Hepatocyte (in vitro differentiated cells): ENCODE measurements around the gene MRPS18B. TPM values are rescaled to one million over a fixed set of nuclear protein-coding genes. Genes with fewer than 3 reads are reported as not detected.

Experiments used
- DNase-seq: peaks from one replicate; pipeline ENCODE4 v3.0.0-alpha.2; 2016; ENCODE audit warnings: low spot score
- H2AFZ ChIP-seq: fragments of 200-600 bp; sonication (generic); 2 replicates; pipeline ENCODE4 v1.6.0; 2016; ENCODE audit warnings: antibody characterized with exemption, mild to moderate bottlenecking
- H3K27ac ChIP-seq: fragments of 200-600 bp; sonication (generic); 2 replicates; pipeline ENCODE4 v1.5.1; 2016; ENCODE audit warnings: mild to moderate bottlenecking
- H3K27me3 ChIP-seq: fragments of 200-600 bp; sonication (generic); 2 replicates; pipeline ENCODE4 v1.6.1; 2016
- H3K36me3 ChIP-seq: fragments of 200-600 bp; sonication (generic); replicated peaks from 2 replicates; pipeline ENCODE4 v1.5.1; 2016; ENCODE audit warnings: low read depth; ENCODE audit not compliant: insufficient read depth
- H3K4me1 ChIP-seq: fragments of 200-600 bp; sonication (generic); 2 replicates; pipeline ENCODE4 v1.5.1; 2016; ENCODE audit warnings: mild to moderate bottlenecking, moderate library complexity; ENCODE audit not compliant: insufficient read depth
- H3K4me2 ChIP-seq: fragments of 200-600 bp; sonication (generic); 2 replicates; pipeline ENCODE4 v1.6.0; 2016
- H3K4me3 ChIP-seq: fragments of 200-600 bp; sonication (generic); 2 replicates; pipeline ENCODE4 v1.5.1; 2016; ENCODE audit warnings: mild to moderate bottlenecking
- H3K79me2 ChIP-seq: fragments of 200-600 bp; sonication (generic); 2 replicates; pipeline ENCODE4 v1.6.0; 2017; ENCODE audit warnings: mild to moderate bottlenecking
- H3K9me2 ChIP-seq: fragments of 200-600 bp; sonication (generic); replicated peaks from 2 replicates; pipeline ENCODE4 v1.6.0; 2017; ENCODE audit warnings: mild to moderate bottlenecking; ENCODE audit not compliant: insufficient read depth
- H3K9me3 ChIP-seq: fragments of 200-600 bp; sonication (generic); 2 replicates; pipeline ENCODE4 v1.5.1; 2016; ENCODE audit warnings: low read depth, mild to moderate bottlenecking
- H4K20me1 ChIP-seq: fragments of 200-600 bp; sonication (generic); 2 replicates; pipeline ENCODE4 v1.6.0; 2016; ENCODE audit warnings: mild to moderate bottlenecking; ENCODE audit not compliant: insufficient read depth, poor library complexity, severe bottlenecking
- EZH2 ChIP-seq: fragments of 200-600 bp; sonication (generic); IDR thresholded peaks from 2 replicates; pipeline ENCODE4 v1.6.1; 2016; ENCODE audit warnings: antibody characterized with exemption, mild to moderate bottlenecking, borderline replicate concordance
- EZH2phosphoT487 ChIP-seq: fragments of 200-600 bp; sonication (generic); IDR thresholded peaks from one replicate; pipeline ENCODE4 v1.6.1; 2018; ENCODE audit warnings: antibody characterized with exemption, mild to moderate bottlenecking, low read depth, moderate library complexity; ENCODE audit not compliant: unreplicated experiment, severe bottlenecking
- WGBS: methylation state at CpG from one replicate; pipeline ENCODE4 v1.1.6; 2016; ENCODE audit warnings: low lambda C conversion rate; ENCODE audit errors: missing lambda C conversion rate; 5-methylcytosine and 5-hydroxymethylcytosine counted together
- polyA plus RNA-seq: library from polyadenylated mRNA; unstranded; fragments of >200 nt; fragmentation: Nextera tagmentation; extraction: Ambion mirVana; gene quantifications from 2 replicates; pipeline ENCODE4 v1.2.1, GENCODE V29; 2016
- total RNA-seq: library from RNA; depleted of rRNA; stranded (reverse); fragments of >200 nt; gene quantifications from 2 replicates; pipeline ENCODE4 v1.2.3, GENCODE V29; 2014
- TF ChIP-seq, protein P1 (sequence below): fragments of 200-600 bp; sonication (generic); IDR thresholded peaks from 2 replicates; pipeline ENCODE4 v1.5.1; 2016; ENCODE audit warnings: antibody characterized with exemption, mild to moderate bottlenecking; ENCODE audit not compliant: poor library complexity

Gene MRPS18B
- total and polyA plus RNA-seq, 2 experiments from 2014 or later, result 38.7 to 59.4 TPM

- Histone ChIP-seq H3K27me3 (no peaks in the 10 kb centered on the region), H2AFZ (peak within 1 kb of the TSS; percentile 89), H3K9me3 (no peaks in the 10 kb centered on the region), H3K9me2 (no peaks in the 10 kb centered on the region), H3K36me3 (no peaks in the 10 kb centered on the region), H3K4me3 (peak within 1 kb of the TSS; percentile 88), H3K4me2 (peak within 1 kb of the TSS; percentile 89), H3K27ac (peak within 1 kb of the TSS; percentile 95), H3K79me2 (peaks cover 50% of the 10 kb centered on the region), H4K20me1 (peaks cover 8% of the 10 kb centered on the region), H3K4me1 (peaks cover 13% of the 10 kb centered on the region)
- TF ChIP-seq, protein P1, sequence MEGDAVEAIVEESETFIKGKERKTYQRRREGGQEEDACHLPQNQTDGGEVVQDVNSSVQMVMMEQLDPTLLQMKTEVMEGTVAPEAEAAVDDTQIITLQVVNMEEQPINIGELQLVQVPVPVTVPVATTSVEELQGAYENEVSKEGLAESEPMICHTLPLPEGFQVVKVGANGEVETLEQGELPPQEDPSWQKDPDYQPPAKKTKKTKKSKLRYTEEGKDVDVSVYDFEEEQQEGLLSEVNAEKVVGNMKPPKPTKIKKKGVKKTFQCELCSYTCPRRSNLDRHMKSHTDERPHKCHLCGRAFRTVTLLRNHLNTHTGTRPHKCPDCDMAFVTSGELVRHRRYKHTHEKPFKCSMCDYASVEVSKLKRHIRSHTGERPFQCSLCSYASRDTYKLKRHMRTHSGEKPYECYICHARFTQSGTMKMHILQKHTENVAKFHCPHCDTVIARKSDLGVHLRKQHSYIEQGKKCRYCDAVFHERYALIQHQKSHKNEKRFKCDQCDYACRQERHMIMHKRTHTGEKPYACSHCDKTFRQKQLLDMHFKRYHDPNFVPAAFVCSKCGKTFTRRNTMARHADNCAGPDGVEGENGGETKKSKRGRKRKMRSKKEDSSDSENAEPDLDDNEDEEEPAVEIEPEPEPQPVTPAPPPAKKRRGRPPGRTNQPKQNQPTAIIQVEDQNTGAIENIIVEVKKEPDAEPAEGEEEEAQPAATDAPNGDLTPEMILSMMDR, result no peak
- no peak for TF ChIP-seq EZH2phosphoT487
- TF ChIP-seq EZH2, result no peak
- DNase-seq, result peak; percentile 97
- WGBS, result 20% methylated on average over 21 of the region's 37 CpGs
Observed at GRCh38 chr6:30646450-30647241, 29.0 kb downstream of the MRPS18B start, which contains the start of gene C6orf136. TSS of gene C6orf136 (plus strand) at chr6:30647133. CDS start at chr6:30647232, 99 bp downstream.

DNA sequence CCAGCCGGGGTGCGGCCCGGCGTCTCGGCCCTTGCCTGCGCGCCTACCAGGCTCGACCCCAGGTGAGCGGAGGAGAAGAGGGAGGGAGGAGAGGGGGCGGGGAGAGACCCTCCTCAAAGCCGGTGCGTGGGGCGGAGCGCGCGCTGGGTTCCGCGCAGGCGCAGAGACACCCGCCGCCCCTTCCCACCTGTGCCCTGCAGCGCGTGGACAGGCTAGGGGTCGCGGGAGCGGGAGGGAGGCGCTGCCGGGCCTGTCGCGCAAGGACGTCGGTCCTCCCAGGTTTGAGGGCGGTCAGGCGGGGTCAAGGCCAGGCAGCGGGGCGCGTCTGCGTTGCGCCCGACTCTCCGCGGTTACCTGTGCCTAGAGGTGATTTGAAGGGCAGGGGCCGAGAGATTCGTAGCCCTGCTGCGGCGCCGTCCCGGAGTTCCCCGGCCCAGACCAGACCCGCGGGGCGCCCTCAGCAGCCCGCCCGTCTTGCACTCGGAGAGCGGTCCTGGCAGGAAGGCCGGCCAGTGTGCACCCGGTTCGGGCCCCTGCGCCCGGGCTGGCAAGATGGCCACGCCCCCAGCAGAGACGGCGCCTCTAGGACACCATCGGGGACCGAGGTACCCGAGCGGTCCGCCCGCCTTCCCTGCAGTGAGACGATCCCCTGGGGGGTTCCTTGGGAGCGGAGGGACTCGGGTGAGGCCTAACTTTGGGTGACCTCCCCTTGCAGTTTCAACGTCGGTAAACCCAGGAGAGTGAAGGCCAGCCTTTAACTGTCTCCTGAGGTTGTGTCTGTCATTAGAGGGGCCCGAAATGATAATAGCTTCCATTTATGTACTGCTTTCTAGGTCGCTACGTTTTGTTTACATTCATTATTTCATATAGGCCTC is 29.8 kb downstream of the MRPS18B start:
- Histone ChIP-seq H3K4me2 (peak overlapping the region; percentile 89), H2AFZ (peak overlapping the region; percentile 89), H3K9me2 (no peaks in the 10 kb centered on the region), H3K79me2 (peaks cover 45% of the 10 kb centered on the region), H3K27me3 (no peaks in the 10 kb centered on the region), H4K20me1 (peaks cover 8% of the 10 kb centered on the region), H3K36me3 (no peaks in the 10 kb centered on the region), H3K4me3 (peak overlapping the region; percentile 88), H3K4me1 (peaks cover 13% of the 10 kb centered on the region), H3K27ac (peak overlapping the region; percentile 95), H3K9me3 (no peaks in the 10 kb centered on the region)
- 2% methylated on average over 36 of the region's 78 CpGs for WGBS
- DNase-seq, result peak; percentile 88
- TF ChIP-seq, protein P1, result no peak
- TF ChIP-seq EZH2phosphoT487, result no peak
- TF ChIP-seq EZH2, result no peak

GRCh38 chr6:30651143-30651542 is 33.5 kb downstream of the MRPS18B start:
- peaks cover 6% of the 10 kb centered on the region for H4K20me1 ChIP-seq
- H3K4me3 ChIP-seq, result no peak overlapping the region
- no peak for DNase-seq
- no peak overlapping the region for H2AFZ ChIP-seq
- no peak overlapping the region for H3K4me2 ChIP-seq
- H3K27ac ChIP-seq, result no peak overlapping the region
- H3K9me3 ChIP-seq, result no peaks in the 10 kb centered on the region
- H3K79me2 ChIP-seq, result peaks cover 25% of the 10 kb centered on the region
- H3K27me3 ChIP-seq, result no peaks in the 10 kb centered on the region
- peaks cover 10% of the 10 kb centered on the region for H3K4me1 ChIP-seq
- no peaks in the 10 kb centered on the region for H3K36me3 ChIP-seq
- TF ChIP-seq EZH2phosphoT487 (no peak), EZH2 (no peak)
- TF ChIP-seq, protein P1, result no peak
- H3K9me2 ChIP-seq, result no peaks in the 10 kb centered on the region
- WGBS, result 97% methylated on average over 12 of the region's 12 CpGs
